H1 (cell line): ENCODE data around the gene TWNK. TPM values are rescaled to one million over a fixed set of nuclear protein-coding genes. Genes with fewer than 3 reads are reported as not detected.
A peak's percentile ranks its signal among the peaks of the same experiment; 100 is the strongest.

Source experiments
- microRNA counts: library from miRNA; unstranded; fragments of <30 nt; microRNA quantifications from one replicate; lab custom pipeline; 2015
- microRNA-seq, 2 experiments: library from miRNA; unstranded; fragments of <30 nt; microRNA quantifications; one replicate each; pipeline versions ENCODE4 to v1.2.0, GENCODE V29; 2016 to 2020; ENCODE audit warnings: borderline microRNAs expressed in 2 of 2, borderline number of aligned reads in 2 of 2, borderline replicate concordance in 1 of 2
- polyA plus RNA-seq, 7 experiments: library from polyadenylated mRNA; depleted of rRNA in 3 of 7; stranded (reverse) in 5 of 7; unstranded in 2 of 7; fragments of >200 nt in 5 of 7; fragments of 200-250 nt in 2 of 7; gene quantifications; 1 replicate in 5 of 7; 2 replicates in 1 of 7; 4 replicates in 1 of 7; pipeline versions ENCODE4 v1.2.1 to v1.2.3, GENCODE V29; 2011 to 2013; ENCODE audit warnings: missing spikeins in 2 of 7, mixed read lengths in 2 of 7
- small RNA-seq: library from polyadenylated mRNA; stranded (forward); fragments of <200 nt; extraction: miRNeasy Mini kit (QIAGEN cat#:217004); gene quantifications from one replicate; pipeline ENCODE3, GENCODE V24; 2013; ENCODE audit not compliant: insufficient read depth
- total RNA-seq: library from RNA; stranded (reverse); fragmentation: NEBNext Ultra II Directional; extraction: Animal tissue kit (Norgen Biotek cat#: 25700); gene quantifications from 2 replicates; pipeline ENCODE4 v1.2.1, GENCODE V29; 2021

TWNK gene
- total and polyA plus RNA-seq, 2 of the 8 experiments (the other 6 are each of a cell fraction or from before 2014, with no cell fraction given) = 15.4 to 32.5 TPM

MicroRNA genes within 50 kb of the gene (microRNA counts, 767-probe panel; counts per million panel counts)
- microRNA hsa-miR-608 (lab: Ali Mortazavi, UCI) = 879 counts per million, percentile 95 among the panel's probes with 10 or more counts

Small RNAs within 50 kb of the gene (microRNA-seq; reads per million reads assigned to microRNA genes)
- gene MIR608 = 0 reads per million in 2 experiments

Small RNAs within 50 kb of the gene (small RNA-seq; reads per million reads assigned to genes)
- gene MIR608 = not detected

Other genes with a start within 250 kb of the TWNK start
- not detected in 2 replicates for gene PAX2, start 242.0 kb upstream of the TWNK start, total RNA-seq
- 0.02 TPM in 1 of 2 replicates, not detected in the other for gene PAX2, start 242.0 kb upstream of the TWNK start, polyA plus RNA-seq (2011; rRNA removed)
- 20.1 and 20.9 TPM in 2 replicates for gene SLF2, start 74.6 kb upstream of the TWNK start, total RNA-seq
- gene SLF2, start 74.6 kb upstream of the TWNK start, polyA plus RNA-seq (2011; rRNA removed) = 4.0 and 5.5 TPM in 2 replicates
- gene SEMA4G, start 18.0 kb upstream of the TWNK start, total RNA-seq = 7.1 and 7.6 TPM in 2 replicates
- gene SEMA4G, start 18.0 kb upstream of the TWNK start, polyA plus RNA-seq (2011; rRNA removed) = 18.2 and 20.3 TPM in 2 replicates
- gene MRPL43, start within 50 bp of the TWNK start, total RNA-seq = 74.1 and 80.9 TPM in 2 replicates
- 149 and 171 TPM in 2 replicates for gene MRPL43, start within 50 bp of the TWNK start, polyA plus RNA-seq (2011; rRNA removed)
- gene LZTS2, start 12.3 kb downstream of the TWNK start, total RNA-seq = 75.7 and 79.3 TPM in 2 replicates
- gene LZTS2, start 12.3 kb downstream of the TWNK start, polyA plus RNA-seq (2011; rRNA removed) = 99.5 and 161 TPM in 2 replicates
- 0.88 and 1.1 TPM in 2 replicates for gene PDZD7, start 43.6 kb downstream of the TWNK start, total RNA-seq
- gene PDZD7, start 43.6 kb downstream of the TWNK start, polyA plus RNA-seq (2011; rRNA removed) = 1.6 and 1.7 TPM in 2 replicates
- gene SFXN3, start 43.7 kb downstream of the TWNK start, total RNA-seq = 2.8 and 3.1 TPM in 2 replicates
- 2.6 and 3.0 TPM in 2 replicates for gene SFXN3, start 43.7 kb downstream of the TWNK start, polyA plus RNA-seq (2011; rRNA removed)
- gene KAZALD1, start 74.4 kb downstream of the TWNK start, total RNA-seq = 0.84 and 1.9 TPM in 2 replicates
- gene KAZALD1, start 74.4 kb downstream of the TWNK start, polyA plus RNA-seq (2011; rRNA removed) = 0.65 and 1.1 TPM in 2 replicates
- not detected in 2 replicates for gene TLX1, start 143.8 kb downstream of the TWNK start, total RNA-seq
- not detected in 2 replicates for gene TLX1, start 143.8 kb downstream of the TWNK start, polyA plus RNA-seq (2011; rRNA removed)
- not detected in 2 replicates for gene LBX1, start 241.9 kb downstream of the TWNK start, total RNA-seq
- not detected in 2 replicates for gene LBX1, start 241.9 kb downstream of the TWNK start, polyA plus RNA-seq (2011; rRNA removed)